Activated naive CD8-positive, alpha-beta T cell treated with anti-CD3 and anti-CD28 coated beads, Interleukin-2, amount 50 U/mL, for 24 hours (primary cell): ENCODE measurements around the gene MRM1.

ENCODE experiments used
- ATAC-seq: fragments of 150-1000 bp; cut with Tn5 transposase; one replicate; pipeline ENCODE4 v1.10.0; 2021
- DNase-seq: peaks from one replicate; pipeline ENCODE4 v3.0.0; 2021
- H3K27ac Mint-ChIP-seq: one replicate; pipeline ENCODE4 v1.8.0; 2021; ENCODE audit warnings: mild to moderate bottlenecking, mixed read lengths
- H3K27me3 Mint-ChIP-seq: one replicate; pipeline ENCODE4 v1.8.0; 2021; ENCODE audit warnings: mixed read lengths
- H3K36me3 Mint-ChIP-seq: one replicate; pipeline ENCODE4 v1.8.0; 2021; ENCODE audit warnings: low read depth, mixed read lengths
- H3K4me1 Mint-ChIP-seq: one replicate; pipeline ENCODE4 v1.8.0; 2021; ENCODE audit warnings: mixed read lengths
- H3K4me3 Mint-ChIP-seq: one replicate; pipeline ENCODE4 v1.8.0; 2021; ENCODE audit warnings: mild to moderate bottlenecking, moderate library complexity, mixed read lengths
- H3K9me3 Mint-ChIP-seq: one replicate; pipeline ENCODE4 v1.8.0; 2021; ENCODE audit warnings: mixed read lengths

The MRM1 gene

GRCh38 chr17:36601303-36602029 lies at the start of gene MRM1:
MRM1 (plus strand) TSS chr17:36601583; CDS start chr17:36601811, 228 bp downstream.
- H3K9me3 Mint-ChIP-seq: no peaks in the 10 kb centered on the region
- no peaks in the 10 kb centered on the region for H3K27me3 Mint-ChIP-seq
- ATAC-seq (peak; percentile 86), DNase-seq (peak; percentile 94)
- H3K4me1 Mint-ChIP-seq: peaks cover 34% of the 10 kb centered on the region
- H3K27ac Mint-ChIP-seq: peak within 1 kb of the TSS; percentile 87
- H3K4me3 Mint-ChIP-seq: peak within 1 kb of the TSS; percentile 90
- peaks cover 24% of the 10 kb centered on the region for H3K36me3 Mint-ChIP-seq

GRCh38 chr17:36553459-36553858 lies 47.9 kb upstream of the MRM1 start:
- Mint-ChIP-seq H3K27ac (peak overlapping the region; percentile 33), H3K27me3 (no peaks in the 10 kb centered on the region), H3K4me1 (peaks cover 59% of the 10 kb centered on the region), H3K36me3 (peaks cover 49% of the 10 kb centered on the region), H3K9me3 (no peaks in the 10 kb centered on the region), H3K4me3 (no peak overlapping the region)
- no peak for ATAC-seq
- DNase-seq: no peak

- H3K9me3 Mint-ChIP-seq: no peaks in the 10 kb centered on the region
- H3K4me1 Mint-ChIP-seq: peaks cover 10% of the 10 kb centered on the region
- DNase-seq (no peak), ATAC-seq (no peak)
- H3K36me3 Mint-ChIP-seq: peaks cover 62% of the 10 kb centered on the region
- H3K27me3 Mint-ChIP-seq: no peaks in the 10 kb centered on the region
- H3K27ac Mint-ChIP-seq: peak overlapping the region; percentile 50
- no peak overlapping the region for H3K4me3 Mint-ChIP-seq
These were observed 35.3 kb upstream of the MRM1 start for GRCh38 chr17:36566081-36566480.

- DNase-seq (no peak), ATAC-seq (no peak)
- Mint-ChIP-seq H3K36me3 (peaks cover 47% of the 10 kb centered on the region), H3K27me3 (no peaks in the 10 kb centered on the region), H3K4me3 (no peak overlapping the region), H3K9me3 (no peaks in the 10 kb centered on the region), H3K27ac (no peak overlapping the region), H3K4me1 (no peaks in the 10 kb centered on the region)
These were observed 26.4 kb upstream of the MRM1 start for GRCh38 chr17:36575028-36575427.

- ATAC-seq (no peak), DNase-seq (no peak)
- no peak overlapping the region for H3K27ac Mint-ChIP-seq
- H3K4me1 Mint-ChIP-seq: no peaks in the 10 kb centered on the region
- H3K4me3 Mint-ChIP-seq: no peak overlapping the region
- peaks cover 48% of the 10 kb centered on the region for H3K36me3 Mint-ChIP-seq
- no peaks in the 10 kb centered on the region for H3K27me3 Mint-ChIP-seq
- no peaks in the 10 kb centered on the region for H3K9me3 Mint-ChIP-seq
These were observed 24.6 kb upstream of the MRM1 start for GRCh38 chr17:36576793-36577192.

- ATAC-seq (no peak), DNase-seq (no peak)
- H3K4me3 Mint-ChIP-seq: no peak overlapping the region
- H3K27ac Mint-ChIP-seq: no peak overlapping the region
- H3K27me3 Mint-ChIP-seq: no peaks in the 10 kb centered on the region
- H3K4me1 Mint-ChIP-seq: no peaks in the 10 kb centered on the region
- peaks cover 37% of the 10 kb centered on the region for H3K36me3 Mint-ChIP-seq
- no peaks in the 10 kb centered on the region for H3K9me3 Mint-ChIP-seq
These were observed 22.7 kb upstream of the MRM1 start for GRCh38 chr17:36578671-36579070.

GRCh38 chr17:36583787-36584186 lies 17.6 kb upstream of the MRM1 start:
- Mint-ChIP-seq H3K36me3 (peaks cover 48% of the 10 kb centered on the region), H3K4me1 (no peaks in the 10 kb centered on the region), H3K9me3 (no peaks in the 10 kb centered on the region), H3K27me3 (no peaks in the 10 kb centered on the region), H3K27ac (no peak overlapping the region), H3K4me3 (no peak overlapping the region)
- DNase-seq (no peak), ATAC-seq (no peak)

GRCh38 chr17:36586138-36586537 lies 15.2 kb upstream of the MRM1 start:
- no peak for ATAC-seq
- H3K36me3 Mint-ChIP-seq: peaks cover 40% of the 10 kb centered on the region

GRCh38 chr17:36590082-36590481 lies 11.3 kb upstream of the MRM1 start:
- Mint-ChIP-seq H3K4me1 (peaks cover 35% of the 10 kb centered on the region), H3K9me3 (no peaks in the 10 kb centered on the region), H3K36me3 (peaks cover 38% of the 10 kb centered on the region), H3K27ac (no peak overlapping the region), H3K27me3 (no peaks in the 10 kb centered on the region), H3K4me3 (no peak overlapping the region)
- no peak for DNase-seq
- no peak for ATAC-seq

More at GRCh38 chr17:36586138-36586537, 15.2 kb upstream of the MRM1 start:
- no peak for DNase-seq
- H3K27ac Mint-ChIP-seq: no peak overlapping the region
- no peak overlapping the region for H3K4me3 Mint-ChIP-seq
- no peaks in the 10 kb centered on the region for H3K9me3 Mint-ChIP-seq
- H3K27me3 Mint-ChIP-seq: no peaks in the 10 kb centered on the region
- H3K4me1 Mint-ChIP-seq: peaks cover 13% of the 10 kb centered on the region

GRCh38 chr17:36591434-36592315 lies 9.7 kb upstream of the MRM1 start, which contains the start of gene DHRS11:
DHRS11 (plus strand) TSS chr17:36591879; CDS start chr17:36592010, 131 bp downstream.
- peak; percentile 89 for DNase-seq
- Mint-ChIP-seq H3K9me3 (no peaks in the 10 kb centered on the region), H3K36me3 (peaks cover 34% of the 10 kb centered on the region), H3K4me1 (peaks cover 35% of the 10 kb centered on the region), H3K4me3 (peak within 1 kb of the TSS; percentile 81), H3K27me3 (no peaks in the 10 kb centered on the region), H3K27ac (peak within 1 kb of the TSS; percentile 59)
- ATAC-seq: peak; percentile 96

- Mint-ChIP-seq H3K27me3 (no peaks in the 10 kb centered on the region), H3K4me1 (peaks cover 35% of the 10 kb centered on the region), H3K36me3 (peaks cover 30% of the 10 kb centered on the region), H3K9me3 (no peaks in the 10 kb centered on the region), H3K27ac (peak overlapping the region; percentile 15), H3K4me3 (peak overlapping the region; percentile 81)
- DNase-seq (peak; percentile 25), ATAC-seq (peak; percentile 14)
These were observed 9.1 kb upstream of the MRM1 start for GRCh38 chr17:36592316-36592715.

GRCh38 chr17:36592716-36593321 lies 8.6 kb upstream of the MRM1 start:
- H3K4me3 Mint-ChIP-seq: peak overlapping the region; percentile 81
- DNase-seq (no peak), ATAC-seq (no peak)
- H3K36me3 Mint-ChIP-seq: peaks cover 25% of the 10 kb centered on the region
- H3K27ac Mint-ChIP-seq: peak overlapping the region; percentile 15
- H3K4me1 Mint-ChIP-seq: peaks cover 35% of the 10 kb centered on the region
- H3K27me3 Mint-ChIP-seq: no peaks in the 10 kb centered on the region
- H3K9me3 Mint-ChIP-seq: no peaks in the 10 kb centered on the region

GRCh38 chr17:36593656-36594316 lies 7.6 kb upstream of the MRM1 start:
- peaks cover 22% of the 10 kb centered on the region for H3K36me3 Mint-ChIP-seq
- no peaks in the 10 kb centered on the region for H3K9me3 Mint-ChIP-seq
- DNase-seq (no peak), ATAC-seq (no peak)
- H3K4me1 Mint-ChIP-seq: peaks cover 35% of the 10 kb centered on the region
- H3K27me3 Mint-ChIP-seq: no peaks in the 10 kb centered on the region
- no peak overlapping the region for H3K27ac Mint-ChIP-seq
- H3K4me3 Mint-ChIP-seq: peak overlapping the region; percentile 81
